ENCODE measurements around the gene TMEM98. TPM values are rescaled to one million over a fixed set of nuclear protein-coding genes. Genes with fewer than 3 reads are reported as not detected.
"Not testable (repeated sequence)": the region's sequence is repeated elsewhere in the genome, so short reads cannot be mapped to it uniquely, and the experiment has no call there.

Gene TMEM98
- total and polyA plus RNA-seq, 9 donors: 112 to 399 (median 157) TPM

- no peak for TF ChIP-seq EP300 (IDR thresholded peaks at IDR 0.05)
- no peak for TF ChIP-seq CTCF (IDR thresholded peaks at IDR 0.05)
- no peak for TF ChIP-seq POLR2A (IDR thresholded peaks at IDR 0.05)
- H3K27me3 ChIP-seq: no peaks in the 10 kb centered on the region
- no peak overlapping the region for H3K4me3 ChIP-seq
- H3K27ac ChIP-seq: no peak overlapping the region
- H3K36me3 ChIP-seq: no peaks in the 10 kb centered on the region
- 81 to 86% (median 85%) methylated on average over 6 of the region's 6 CpGs for WGBS, 3 donors
- H3K4me1 ChIP-seq (ENCODE audit: insufficient read depth): no peaks in the 10 kb centered on the region
- DNase-seq: no peak
- intact Hi-C loops (cut with DNase I): no loop called here
- H3K9me3 ChIP-seq: no peaks in the 10 kb centered on the region
These were observed 47.1 kb upstream of the TMEM98 start for GRCh38 chr17:32880671-32881453.

- Histone ChIP-seq H3K4me1 (ENCODE audit: insufficient read depth) (no peaks in the 10 kb centered on the region), H3K36me3 (no peaks in the 10 kb centered on the region), H3K27me3 (no peaks in the 10 kb centered on the region), H3K4me3 (no peak overlapping the region), H3K27ac (no peak overlapping the region), H3K9me3 (no peaks in the 10 kb centered on the region)
- intact Hi-C loops (cut with DNase I): no loop called here
- 69 to 72% (median 70%) methylated on average over 6 of the region's 6 CpGs for WGBS, 3 donors
- DNase-seq: no peak
- TF ChIP-seq POLR2A (IDR thresholded peaks at IDR 0.05): no peak
- TF ChIP-seq CTCF (IDR thresholded peaks at IDR 0.05): no peak
- no peak for TF ChIP-seq EP300 (IDR thresholded peaks at IDR 0.05)
These were observed 45.9 kb upstream of the TMEM98 start for GRCh38 chr17:32882029-32882428.

DNA sequence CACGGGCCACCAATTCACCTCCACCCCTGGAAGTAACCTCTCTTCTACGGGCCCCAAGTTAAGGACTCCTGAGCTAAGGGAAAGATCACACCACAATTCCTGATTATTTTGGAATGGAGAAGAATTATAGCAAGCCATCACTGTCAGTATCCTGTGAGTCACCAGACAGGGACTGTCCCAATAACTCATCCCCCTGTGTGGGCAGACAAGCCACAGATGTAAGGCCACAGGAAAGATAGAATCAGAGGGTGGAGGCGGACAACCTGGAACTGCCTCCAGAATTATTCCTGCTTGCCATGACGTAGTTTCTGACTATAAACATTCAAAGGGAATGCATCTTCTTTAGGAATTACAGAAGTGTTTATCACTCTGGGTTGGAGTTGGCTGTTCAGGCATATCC lies 45.2 kb upstream of the TMEM98 start:
- 78 to 81% (median 79%) methylated on average over 4 of the region's 4 CpGs for WGBS, 3 donors
- Histone ChIP-seq H3K4me3 (no peak overlapping the region), H3K36me3 (no peaks in the 10 kb centered on the region), H3K27me3 (no peaks in the 10 kb centered on the region), H3K4me1 (ENCODE audit: insufficient read depth) (no peaks in the 10 kb centered on the region), H3K9me3 (no peaks in the 10 kb centered on the region), H3K27ac (no peak overlapping the region)
- no peak for DNase-seq
- TF ChIP-seq CTCF (IDR thresholded peaks at IDR 0.05) (no peak), EP300 (IDR thresholded peaks at IDR 0.05) (no peak), POLR2A (IDR thresholded peaks at IDR 0.05) (no peak)
- intact Hi-C loops (cut with DNase I): no loop called here

- H3K36me3 ChIP-seq; H3K4me3 ChIP-seq; H3K9me3 ChIP-seq; intact Hi-C loops (cut with DNase I); DNase-seq; H3K27me3 ChIP-seq; H3K4me1 ChIP-seq (ENCODE audit: insufficient read depth); H3K27ac ChIP-seq: not testable (repeated sequence)
- 91 to 96% (median 94%) methylated on average over 8 to 9 of the region's 16 CpGs for WGBS, 3 donors
These were observed 41.0 kb upstream of the TMEM98 start for GRCh38 chr17:32886951-32887350.

- WGBS, 3 donors: 52 to 60% methylated on average over 1 to 4 of the region's 14 CpGs; no CpG with 5 or more reads in 1 of the 3 donors
- H3K36me3 ChIP-seq; H3K27ac ChIP-seq; H3K4me1 ChIP-seq (ENCODE audit: insufficient read depth); H3K27me3 ChIP-seq; H3K9me3 ChIP-seq; H3K4me3 ChIP-seq; DNase-seq; intact Hi-C loops (cut with DNase I): not testable (repeated sequence)
These were observed 40.5 kb upstream of the TMEM98 start for GRCh38 chr17:32887410-32887809.

Data from ovary (tissue), 9 donors.